MM.1S (cell line): ENCODE data around the gene XRN1.

Experiments used
- EZH2phosphoT487 ChIP-seq: fragments of 300-600 bp; sonication (generic); IDR thresholded peaks from 2 replicates; pipeline ENCODE4 v1.6.1; 2018; ENCODE audit warnings: antibody characterized with exemption, low read length
- TF ChIP-seq, protein P1 (sequence below): fragments of 300-600 bp; sonication (generic); IDR thresholded peaks from 2 replicates; pipeline ENCODE4 v1.5.1; 2016; ENCODE audit warnings: antibody characterized with exemption, low read length, mixed read lengths

- TF ChIP-seq, protein P1, sequence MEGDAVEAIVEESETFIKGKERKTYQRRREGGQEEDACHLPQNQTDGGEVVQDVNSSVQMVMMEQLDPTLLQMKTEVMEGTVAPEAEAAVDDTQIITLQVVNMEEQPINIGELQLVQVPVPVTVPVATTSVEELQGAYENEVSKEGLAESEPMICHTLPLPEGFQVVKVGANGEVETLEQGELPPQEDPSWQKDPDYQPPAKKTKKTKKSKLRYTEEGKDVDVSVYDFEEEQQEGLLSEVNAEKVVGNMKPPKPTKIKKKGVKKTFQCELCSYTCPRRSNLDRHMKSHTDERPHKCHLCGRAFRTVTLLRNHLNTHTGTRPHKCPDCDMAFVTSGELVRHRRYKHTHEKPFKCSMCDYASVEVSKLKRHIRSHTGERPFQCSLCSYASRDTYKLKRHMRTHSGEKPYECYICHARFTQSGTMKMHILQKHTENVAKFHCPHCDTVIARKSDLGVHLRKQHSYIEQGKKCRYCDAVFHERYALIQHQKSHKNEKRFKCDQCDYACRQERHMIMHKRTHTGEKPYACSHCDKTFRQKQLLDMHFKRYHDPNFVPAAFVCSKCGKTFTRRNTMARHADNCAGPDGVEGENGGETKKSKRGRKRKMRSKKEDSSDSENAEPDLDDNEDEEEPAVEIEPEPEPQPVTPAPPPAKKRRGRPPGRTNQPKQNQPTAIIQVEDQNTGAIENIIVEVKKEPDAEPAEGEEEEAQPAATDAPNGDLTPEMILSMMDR, result no peak
- TF ChIP-seq EZH2phosphoT487, result no peak
Observed at GRCh38 chr3:142298626-142299025, 149.2 kb downstream of the XRN1 start.
